Activated naive CD4-positive, alpha-beta T cell treated with anti-CD3 and anti-CD28 coated beads, Interleukin-2, amount 10 ng/mL, durations not matched to agents 7 days and 5 days (primary cell): ENCODE measurements around the gene TSSC4.

Experiments used
- CTCF ChIA-PET: fragments of 350-600 bp; sonication (Branson Sonifier 250); formaldehyde crosslinking; loops from one replicate; lab custom pipeline; 2021; ENCODE audit warnings: antibody characterized with exemption; lab: Charles Lee
- DNase-seq: peaks from one replicate; pipeline ENCODE4 v3.0.0-alpha.2; 2020
- H3K27ac Mint-ChIP-seq: one replicate; pipeline ENCODE4 v1.8.0; 2021; ENCODE audit warnings: mild to moderate bottlenecking, moderate library complexity, mixed read lengths
- H3K27me3 Mint-ChIP-seq: one replicate; pipeline ENCODE4 v1.8.0; 2021; ENCODE audit warnings: mild to moderate bottlenecking, mixed read lengths
- H3K36me3 Mint-ChIP-seq: one replicate; pipeline ENCODE4 v1.8.0; 2021; ENCODE audit warnings: mixed read lengths
- H3K4me1 Mint-ChIP-seq: one replicate; pipeline ENCODE4 v1.8.0; 2021; ENCODE audit warnings: mixed read lengths
- H3K4me3 Mint-ChIP-seq: one replicate; pipeline ENCODE4 v1.8.0; 2021; ENCODE audit warnings: mild to moderate bottlenecking, moderate library complexity, mixed read lengths
- H3K9me3 Mint-ChIP-seq: one replicate; pipeline ENCODE4 v1.8.0; 2021; ENCODE audit warnings: mixed read lengths

The TSSC4 gene

GRCh38 chr11:2365571-2366210 lies 34.9 kb upstream of the TSSC4 start:
- Mint-ChIP-seq H3K27ac (no peak overlapping the region), H3K27me3 (peaks cover 6% of the 10 kb centered on the region), H3K9me3 (no peaks in the 10 kb centered on the region), H3K36me3 (no peaks in the 10 kb centered on the region), H3K4me1 (no peaks in the 10 kb centered on the region), H3K4me3 (no peak overlapping the region)
- no peak for DNase-seq
- CTCF ChIA-PET: no interaction called here

GRCh38 chr11:2366276-2366675 lies 34.3 kb upstream of the TSSC4 start:
- no peak overlapping the region for H3K27ac Mint-ChIP-seq
- DNase-seq: no peak
- CTCF ChIA-PET: no interaction called here
- H3K27me3 Mint-ChIP-seq: peaks cover 6% of the 10 kb centered on the region
- no peaks in the 10 kb centered on the region for H3K36me3 Mint-ChIP-seq
- H3K4me1 Mint-ChIP-seq: no peaks in the 10 kb centered on the region
- no peak overlapping the region for H3K4me3 Mint-ChIP-seq
- H3K9me3 Mint-ChIP-seq: no peaks in the 10 kb centered on the region

GRCh38 chr11:2366733-2367132 lies 33.8 kb upstream of the TSSC4 start:
- no peak for DNase-seq
- CTCF ChIA-PET: interaction anchor here (0.6 kb wide), 1 partner anchor 128 kb away, joined by 3 read pairs; no protein-coding TSS in a partner anchor
- H3K4me1 Mint-ChIP-seq: no peaks in the 10 kb centered on the region
- no peaks in the 10 kb centered on the region for H3K9me3 Mint-ChIP-seq
- H3K36me3 Mint-ChIP-seq: no peaks in the 10 kb centered on the region
- H3K27me3 Mint-ChIP-seq: peaks cover 6% of the 10 kb centered on the region
- H3K27ac Mint-ChIP-seq: no peak overlapping the region
- no peak overlapping the region for H3K4me3 Mint-ChIP-seq

GRCh38 chr11:2367266-2368160 lies 33.0 kb upstream of the TSSC4 start:
- no peak overlapping the region for H3K4me3 Mint-ChIP-seq
- no peaks in the 10 kb centered on the region for H3K9me3 Mint-ChIP-seq
- no peaks in the 10 kb centered on the region for H3K4me1 Mint-ChIP-seq
- H3K27me3 Mint-ChIP-seq: peaks cover 6% of the 10 kb centered on the region
- CTCF ChIA-PET: interaction anchor here (0.6 kb wide), 1 partner anchor 128 kb away, joined by 3 read pairs; no protein-coding TSS in a partner anchor
- no peak overlapping the region for H3K27ac Mint-ChIP-seq
- H3K36me3 Mint-ChIP-seq: no peaks in the 10 kb centered on the region
- no peak for DNase-seq

GRCh38 chr11:2368178-2368850 lies 32.2 kb upstream of the TSSC4 start:
- peaks cover 6% of the 10 kb centered on the region for H3K27me3 Mint-ChIP-seq
- CTCF ChIA-PET: no interaction called here
- DNase-seq: no peak
- H3K36me3 Mint-ChIP-seq: no peaks in the 10 kb centered on the region
- H3K9me3 Mint-ChIP-seq: no peaks in the 10 kb centered on the region
- no peak overlapping the region for H3K27ac Mint-ChIP-seq
- no peaks in the 10 kb centered on the region for H3K4me1 Mint-ChIP-seq
- no peak overlapping the region for H3K4me3 Mint-ChIP-seq

- Mint-ChIP-seq H3K9me3 (no peaks in the 10 kb centered on the region), H3K36me3 (no peaks in the 10 kb centered on the region), H3K27ac (no peak overlapping the region), H3K4me1 (no peaks in the 10 kb centered on the region), H3K27me3 (peaks cover 6% of the 10 kb centered on the region), H3K4me3 (no peak overlapping the region)
- CTCF ChIA-PET: no interaction called here
- no peak for DNase-seq
Observed at GRCh38 chr11:2368851-2369180, 31.7 kb upstream of the TSSC4 start.

GRCh38 chr11:2369320-2369719 lies 31.2 kb upstream of the TSSC4 start:
- CTCF ChIA-PET: no interaction called here
- Mint-ChIP-seq H3K36me3 (no peaks in the 10 kb centered on the region), H3K27me3 (peaks cover 10% of the 10 kb centered on the region), H3K4me3 (no peak overlapping the region), H3K4me1 (no peaks in the 10 kb centered on the region), H3K27ac (no peak overlapping the region), H3K9me3 (no peaks in the 10 kb centered on the region)
- DNase-seq: no peak

GRCh38 chr11:2369896-2370295 lies 30.7 kb upstream of the TSSC4 start:
- H3K4me3 Mint-ChIP-seq: no peak overlapping the region
- no peak for DNase-seq
- H3K27ac Mint-ChIP-seq: no peak overlapping the region
- CTCF ChIA-PET: no interaction called here
- peaks cover 16% of the 10 kb centered on the region for H3K27me3 Mint-ChIP-seq
- H3K9me3 Mint-ChIP-seq: no peaks in the 10 kb centered on the region
- no peaks in the 10 kb centered on the region for H3K36me3 Mint-ChIP-seq
- H3K4me1 Mint-ChIP-seq: no peaks in the 10 kb centered on the region

GRCh38 chr11:2374456-2375201 lies 25.9 kb upstream of the TSSC4 start:
- peaks cover 2% of the 10 kb centered on the region for H3K36me3 Mint-ChIP-seq
- H3K27me3 Mint-ChIP-seq: peaks cover 21% of the 10 kb centered on the region
- H3K27ac Mint-ChIP-seq: no peak overlapping the region
- DNase-seq: no peak
- CTCF ChIA-PET: no interaction called here
- no peaks in the 10 kb centered on the region for H3K9me3 Mint-ChIP-seq
- peaks cover 12% of the 10 kb centered on the region for H3K4me1 Mint-ChIP-seq
- no peak overlapping the region for H3K4me3 Mint-ChIP-seq

- no peak overlapping the region for H3K4me3 Mint-ChIP-seq
- peaks cover 2% of the 10 kb centered on the region for H3K36me3 Mint-ChIP-seq
- H3K9me3 Mint-ChIP-seq: no peaks in the 10 kb centered on the region
- CTCF ChIA-PET: interaction anchor here (0.6 kb wide), 1 partner anchor 11 kb away, joined by 3 read pairs; no protein-coding TSS in a partner anchor
- H3K4me1 Mint-ChIP-seq: peaks cover 18% of the 10 kb centered on the region
- peaks cover 21% of the 10 kb centered on the region for H3K27me3 Mint-ChIP-seq
- no peak for DNase-seq
- no peak overlapping the region for H3K27ac Mint-ChIP-seq
Observed at GRCh38 chr11:2375341-2375853, 25.2 kb upstream of the TSSC4 start.

- DNase-seq: no peak
- Mint-ChIP-seq H3K27me3 (peaks cover 21% of the 10 kb centered on the region), H3K27ac (no peak overlapping the region), H3K9me3 (no peaks in the 10 kb centered on the region), H3K36me3 (peaks cover 2% of the 10 kb centered on the region), H3K4me1 (peaks cover 21% of the 10 kb centered on the region), H3K4me3 (peak overlapping the region; percentile 63)
- CTCF ChIA-PET: interaction anchor here (0.6 kb wide), 1 partner anchor 11 kb away, joined by 3 read pairs; no protein-coding TSS in a partner anchor
Observed at GRCh38 chr11:2375964-2376551, 24.5 kb upstream of the TSSC4 start.

GRCh38 chr11:2376751-2377451 lies 23.6 kb upstream of the TSSC4 start, which contains the start of gene CD81:
CD81 (plus strand) TSS chr11:2377310; CDS start chr11:2377550, 240 bp downstream.
- no peaks in the 10 kb centered on the region for H3K9me3 Mint-ChIP-seq
- DNase-seq: peak; percentile 65
- H3K27me3 Mint-ChIP-seq: peaks cover 21% of the 10 kb centered on the region
- peaks cover 24% of the 10 kb centered on the region for H3K4me1 Mint-ChIP-seq
- H3K4me3 Mint-ChIP-seq: peak within 1 kb of the TSS; percentile 80
- H3K36me3 Mint-ChIP-seq: peaks cover 5% of the 10 kb centered on the region
- peak within 1 kb of the TSS; percentile 85 for H3K27ac Mint-ChIP-seq
- CTCF ChIA-PET: interaction anchor here (1.2 kb wide), 1 partner anchor 24 kb away, joined by 3 read pairs; the partner anchor contains the start of gene TSSC4
